ENCODE data around the gene AZU1.
A peak's percentile ranks its signal among the peaks of the same experiment; 100 is the strongest.

Gene AZU1

GRCh38 chr19:810077-810855 is 17.4 kb upstream of the AZU1 start:
- TF ChIP-seq TAF1 (IDR thresholded peaks at IDR 0.05; ENCODE audit: borderline replicate concordance, insufficient read depth, low read length), result no peak
- TF ChIP-seq FOXP2 (optimal IDR thresholded peaks at IDR 0.05; ENCODE audit: borderline replicate concordance, extremely low read depth, extremely low read length, insufficient read depth), result no peak
- no peak for TF ChIP-seq POLR2AphosphoS5 (IDR thresholded peaks at IDR 0.05; ENCODE audit: low read depth, low read length)
- TF ChIP-seq REST (IDR thresholded peaks at IDR 0.05; ENCODE audit: insufficient read depth in 1 of 2, low read depth in 2 of 2, low read length in 2 of 2), result no peak
- no peak for TF ChIP-seq SIN3A (IDR thresholded peaks at IDR 0.05; ENCODE audit: borderline replicate concordance, insufficient read depth, low read length)

- TF ChIP-seq POLR2AphosphoS5 (IDR thresholded peaks at IDR 0.05; ENCODE audit: low read depth, low read length) (no peak), FOXP2 (optimal IDR thresholded peaks at IDR 0.05; ENCODE audit: borderline replicate concordance, extremely low read depth, extremely low read length, insufficient read depth) (no peak), REST (IDR thresholded peaks at IDR 0.05; ENCODE audit: insufficient read depth in 1 of 2, low read depth in 2 of 2, low read length in 2 of 2) (no peak), TAF1 (IDR thresholded peaks at IDR 0.05; ENCODE audit: borderline replicate concordance, insufficient read depth, low read length) (no peak), SIN3A (IDR thresholded peaks at IDR 0.05; ENCODE audit: borderline replicate concordance, insufficient read depth, low read length) (no peak)
Observed at GRCh38 chr19:810883-811489, 16.7 kb upstream of the AZU1 start.

- TF ChIP-seq TAF1 (IDR thresholded peaks at IDR 0.05; ENCODE audit: borderline replicate concordance, insufficient read depth, low read length), result no peak
- TF ChIP-seq FOXP2 (optimal IDR thresholded peaks at IDR 0.05; ENCODE audit: borderline replicate concordance, extremely low read depth, extremely low read length, insufficient read depth), result no peak
- no peak for TF ChIP-seq POLR2AphosphoS5 (IDR thresholded peaks at IDR 0.05; ENCODE audit: low read depth, low read length)
- no peak for TF ChIP-seq REST (IDR thresholded peaks at IDR 0.05; ENCODE audit: insufficient read depth in 1 of 2, low read depth in 2 of 2, low read length in 2 of 2)
- TF ChIP-seq SIN3A (IDR thresholded peaks at IDR 0.05; ENCODE audit: borderline replicate concordance, insufficient read depth, low read length), result no peak
Observed at GRCh38 chr19:811506-812048, 16.1 kb upstream of the AZU1 start.

- peak; percentile 15; the same call in 1 of the 2 replicates for TF ChIP-seq POLR2AphosphoS5 (IDR thresholded peaks at IDR 0.05; ENCODE audit: low read depth, low read length)
- no peak for TF ChIP-seq TAF1 (IDR thresholded peaks at IDR 0.05; ENCODE audit: borderline replicate concordance, insufficient read depth, low read length)
Observed at GRCh38 chr19:812049-812746, 15.4 kb upstream of the AZU1 start.

GRCh38 chr19:812747-813218 is 14.9 kb upstream of the AZU1 start:
- TF ChIP-seq REST (IDR thresholded peaks at IDR 0.05; ENCODE audit: insufficient read depth in 1 of 2, low read depth in 2 of 2, low read length in 2 of 2) (no peak), FOXP2 (optimal IDR thresholded peaks at IDR 0.05; ENCODE audit: borderline replicate concordance, extremely low read depth, extremely low read length, insufficient read depth) (no peak)
